Measurements from ENCODE around the gene GNG12.

The GNG12 gene

DNA sequence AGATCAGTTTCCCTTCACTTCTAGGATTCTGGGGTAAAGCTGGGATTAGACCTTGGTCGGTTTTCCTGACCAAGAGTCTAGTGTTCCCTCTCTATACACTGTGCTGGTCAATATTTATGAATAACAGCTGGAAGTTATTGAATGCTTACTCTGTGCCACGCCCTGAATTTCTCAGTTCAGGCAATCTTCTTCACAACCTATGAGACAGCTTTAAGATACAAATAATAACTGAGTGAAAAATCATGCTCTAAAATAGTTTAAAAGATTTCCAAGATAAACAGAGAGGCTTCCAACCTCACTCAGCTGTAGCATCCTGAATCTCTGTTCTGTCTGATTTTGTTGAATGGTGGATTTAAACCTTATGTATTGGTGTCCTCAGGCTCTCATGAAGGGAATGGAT is 72.2 kb downstream of the GNG12 start:
- H3K27ac ChIP-seq, result no peak overlapping the region
- TF ChIP-seq, protein P1, sequence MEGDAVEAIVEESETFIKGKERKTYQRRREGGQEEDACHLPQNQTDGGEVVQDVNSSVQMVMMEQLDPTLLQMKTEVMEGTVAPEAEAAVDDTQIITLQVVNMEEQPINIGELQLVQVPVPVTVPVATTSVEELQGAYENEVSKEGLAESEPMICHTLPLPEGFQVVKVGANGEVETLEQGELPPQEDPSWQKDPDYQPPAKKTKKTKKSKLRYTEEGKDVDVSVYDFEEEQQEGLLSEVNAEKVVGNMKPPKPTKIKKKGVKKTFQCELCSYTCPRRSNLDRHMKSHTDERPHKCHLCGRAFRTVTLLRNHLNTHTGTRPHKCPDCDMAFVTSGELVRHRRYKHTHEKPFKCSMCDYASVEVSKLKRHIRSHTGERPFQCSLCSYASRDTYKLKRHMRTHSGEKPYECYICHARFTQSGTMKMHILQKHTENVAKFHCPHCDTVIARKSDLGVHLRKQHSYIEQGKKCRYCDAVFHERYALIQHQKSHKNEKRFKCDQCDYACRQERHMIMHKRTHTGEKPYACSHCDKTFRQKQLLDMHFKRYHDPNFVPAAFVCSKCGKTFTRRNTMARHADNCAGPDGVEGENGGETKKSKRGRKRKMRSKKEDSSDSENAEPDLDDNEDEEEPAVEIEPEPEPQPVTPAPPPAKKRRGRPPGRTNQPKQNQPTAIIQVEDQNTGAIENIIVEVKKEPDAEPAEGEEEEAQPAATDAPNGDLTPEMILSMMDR (conservative IDR thresholded peaks at IDR 0.05), result no peak
- no peak for TF ChIP-seq ZFX (IDR thresholded peaks at IDR 0.05)

DNA sequence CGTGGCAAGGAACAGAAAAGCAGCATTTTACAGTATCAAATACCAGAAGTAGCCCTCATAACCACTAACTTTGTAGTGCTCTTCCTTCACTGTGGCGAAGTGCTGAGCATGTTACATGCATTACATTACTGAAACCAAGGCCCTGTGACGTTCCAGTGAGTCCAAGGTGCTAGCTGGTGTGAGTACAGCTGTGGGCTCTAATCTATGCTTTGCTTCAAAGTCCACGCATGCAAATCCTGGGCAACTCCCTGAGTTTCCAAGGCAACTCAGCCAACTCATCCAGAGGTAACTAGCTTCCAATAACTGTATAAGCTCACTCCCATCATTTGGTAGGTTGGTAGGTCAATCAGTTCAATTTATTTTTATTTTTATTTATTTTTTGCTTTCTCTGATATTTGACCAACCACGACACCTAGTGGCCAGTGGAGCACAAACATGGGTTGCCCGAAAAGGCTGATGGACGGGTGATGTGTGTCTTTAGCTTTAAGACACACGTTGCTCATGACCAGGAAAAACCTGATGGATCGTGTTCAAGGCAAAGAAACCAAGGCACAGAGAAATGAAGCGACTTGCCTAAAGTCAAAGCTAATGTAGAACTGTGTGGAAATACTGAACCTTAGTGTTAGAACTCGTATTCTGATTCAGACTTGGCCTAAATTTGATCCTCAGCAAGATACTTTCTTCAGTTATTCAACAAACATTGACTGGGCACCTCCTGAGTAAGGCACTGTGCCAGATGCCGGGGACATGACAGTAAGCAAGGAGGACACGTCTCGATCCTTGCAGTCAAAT is 73.0 kb downstream of the GNG12 start:
- TF ChIP-seq ZFX (IDR thresholded peaks at IDR 0.05), result no peak
- TF ChIP-seq, protein P1 (conservative IDR thresholded peaks at IDR 0.05), result peak; percentile 92
- H3K27ac ChIP-seq, result peak overlapping the region; percentile 46; the same call in 1 of the 2 replicates

DNA sequence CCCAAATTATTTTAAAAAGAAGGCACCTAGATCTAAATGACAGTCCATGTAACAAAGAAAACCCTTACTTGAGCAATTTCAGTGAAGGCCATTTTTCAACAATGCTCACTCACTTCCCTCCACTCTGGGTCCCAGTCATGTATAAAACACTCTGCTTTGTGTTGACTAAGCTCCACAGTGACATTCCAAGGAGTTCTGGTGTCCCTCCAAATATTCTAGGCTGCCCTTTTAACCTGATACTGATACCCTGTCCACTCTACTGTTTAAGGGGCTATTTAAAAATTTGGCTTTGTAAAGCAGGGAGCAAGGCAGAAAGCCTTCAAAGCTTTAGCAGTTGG is 73.6 kb downstream of the GNG12 start:
- TF ChIP-seq, protein P1 (conservative IDR thresholded peaks at IDR 0.05), result no peak
- no peak for TF ChIP-seq ZFX (IDR thresholded peaks at IDR 0.05)
- peak overlapping the region; percentile 46; the same call in 1 of the 2 replicates for H3K27ac ChIP-seq

DNA sequence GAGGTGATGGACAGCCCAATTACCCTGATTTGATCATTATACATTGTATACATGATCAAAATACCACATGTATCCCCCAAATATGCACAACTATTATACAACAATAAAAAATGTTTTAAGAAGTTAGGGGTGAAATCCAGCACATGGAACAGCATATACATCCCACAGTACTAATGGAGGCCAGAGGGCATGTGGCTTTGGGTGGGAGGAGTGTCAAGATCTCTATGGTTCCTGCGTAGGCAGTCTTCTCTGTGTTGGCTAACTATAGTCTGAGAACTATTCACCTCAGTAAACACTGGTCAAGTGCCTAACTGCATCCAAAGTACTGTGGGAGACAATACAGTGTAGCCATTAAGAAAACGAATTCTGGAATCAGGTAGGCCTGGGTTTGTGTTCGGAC is 74.2 kb downstream of the GNG12 start:
- TF ChIP-seq, protein P1 (conservative IDR thresholded peaks at IDR 0.05), result no peak
- no peak for TF ChIP-seq ZFX (IDR thresholded peaks at IDR 0.05)
- H3K27ac ChIP-seq, result no peak overlapping the region

DNA sequence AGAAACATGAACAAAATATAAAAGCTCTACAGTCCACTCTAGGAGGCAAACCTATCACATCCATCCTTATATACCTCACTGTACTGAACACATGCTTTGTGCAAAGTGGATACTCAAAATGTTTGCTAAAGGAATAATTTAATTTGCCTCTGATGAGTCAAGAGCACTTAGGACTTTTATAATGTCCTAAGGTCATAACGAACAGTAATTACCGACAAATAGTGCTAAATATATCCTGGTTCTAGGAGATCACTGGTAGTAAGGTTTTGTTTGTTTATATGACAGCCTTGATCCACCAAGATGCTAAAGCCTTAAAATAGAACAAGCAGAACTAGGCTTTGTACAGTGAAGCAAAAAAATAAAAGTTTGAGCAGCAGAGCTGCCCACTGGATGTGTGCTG is 77.6 kb downstream of the GNG12 start:
- H3K27ac ChIP-seq, result no peak overlapping the region
- no peak for TF ChIP-seq ZFX (IDR thresholded peaks at IDR 0.05)
- TF ChIP-seq, protein P1 (conservative IDR thresholded peaks at IDR 0.05), result no peak

DNA sequence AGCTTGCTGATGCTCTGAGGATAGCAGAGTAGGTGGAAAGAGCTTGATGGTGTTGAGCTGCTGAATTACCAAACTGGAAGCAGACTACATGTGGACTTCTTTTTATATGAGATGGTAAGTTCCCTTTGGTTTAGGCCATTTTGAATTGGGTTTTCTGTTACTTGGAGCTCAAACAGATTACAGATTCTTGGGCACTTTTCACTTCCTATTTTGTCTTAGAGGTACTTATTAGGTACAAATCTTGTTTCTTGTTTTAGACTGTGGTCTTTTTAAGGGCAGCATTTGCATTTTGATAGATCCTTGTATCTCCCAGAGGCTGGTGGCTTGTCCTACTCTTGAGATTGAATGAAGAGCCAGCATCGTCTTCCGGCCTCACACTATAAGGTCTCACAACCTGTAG is 78.1 kb downstream of the GNG12 start:
- no peak for TF ChIP-seq ZFX (IDR thresholded peaks at IDR 0.05)
- TF ChIP-seq, protein P1 (conservative IDR thresholded peaks at IDR 0.05), result no peak
- no peak overlapping the region for H3K27ac ChIP-seq

DNA sequence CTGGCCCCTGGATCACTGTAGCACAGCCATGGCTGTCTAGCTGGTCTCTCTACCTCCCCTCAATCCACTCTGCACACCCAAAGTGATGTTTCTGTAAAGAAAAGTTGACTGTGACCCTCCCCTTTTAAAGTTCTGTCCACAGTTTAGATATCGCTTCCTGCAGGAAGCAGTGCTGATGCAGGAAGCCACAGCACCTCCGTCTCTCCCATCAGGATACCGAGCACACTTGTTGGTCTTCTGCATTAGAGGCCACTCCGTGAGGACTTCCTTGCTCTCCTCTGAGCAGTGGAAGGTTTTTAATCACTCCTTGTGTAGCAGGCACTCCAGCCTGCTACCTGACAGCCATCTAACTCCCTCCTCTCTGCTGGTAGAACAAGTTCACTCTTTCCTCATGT is 78.7 kb downstream of the GNG12 start:
- no peak overlapping the region for H3K27ac ChIP-seq
- no peak for TF ChIP-seq ZFX (IDR thresholded peaks at IDR 0.05)

Measured in C4-2B (cell line).